ENCODE data around the gene GOT1. TPM values are rescaled to one million over a fixed set of nuclear protein-coding genes. Genes with fewer than 3 reads are reported as not detected.

Gene GOT1
- total and polyA plus RNA-seq, 10 of the 15 experiments (the other 5 are each of a cell fraction or from before 2014, with no cell fraction given) = 32.5 to 67.5 (median 50.3) TPM

GRCh38 chr10:99393683-99394082, 36.7 kb downstream of the GOT1 start:
- in situ Hi-C loops (cut with MboI) (loop anchor here (5.0 kb wide), 1 partner anchor 219 kb away; no protein-coding TSS in a partner anchor), intact Hi-C loops (cut with micrococcal nuclease; ENCODE audit: unreplicated experiment) (loop anchor here (2.0 to 5.0 kb wide), 3 partner anchors 37 to 167 kb away; partner anchors contain the start of gene GOT1)
- BruUV-seq (replicated peaks) = no TSS peak
- TF ChIP-seq CEBPB (IDR thresholded peaks at IDR 0.05; ENCODE audit: borderline replicate concordance in 1 of 2, low read depth in 2 of 2, low read length in 2 of 2) (no peak), RFX5 (IDR thresholded peaks at IDR 0.05; ENCODE audit: low read depth, low read length) (no peak), NFXL1 (IDR thresholded peaks at IDR 0.05; ENCODE audit: borderline replicate concordance) (no peak), CHD2 (IDR thresholded peaks at IDR 0.05; ENCODE audit: borderline replicate concordance, low read depth, low read length) (no peak), EP300 (IDR thresholded peaks at IDR 0.05; ENCODE audit: borderline replicate concordance in 1 of 2, control insufficient read depth in 1 of 2, low read depth in 2 of 2, low read length in 2 of 2) (no peak), SMARCA5 (IDR thresholded peaks at IDR 0.05) (no peak), NFYA (IDR thresholded peaks at IDR 0.05; ENCODE audit: borderline replicate concordance, low read depth, low read length) (no peak), HSF1 (IDR thresholded peaks at IDR 0.05; ENCODE audit: low read depth, low read length) (no peak), ZBTB40 (IDR thresholded peaks at IDR 0.05; ENCODE audit: borderline replicate concordance) (no peak), ZNF592 (IDR thresholded peaks at IDR 0.05) (no peak), ZNF207 (IDR thresholded peaks at IDR 0.05; ENCODE audit: borderline replicate concordance) (no peak)

More at GRCh38 chr10:99393683-99394082, 36.7 kb downstream of the GOT1 start:
- ATAC-seq = no peak
- Histone ChIP-seq H2AFZ (ENCODE audit: control insufficient read depth, low read depth, low read length) (no peak overlapping the region), H3K9ac (ENCODE audit: control insufficient read depth, insufficient read depth, low read length) (no peak overlapping the region), H3K4me3 (no peak overlapping the region), H3K79me2 (ENCODE audit: control insufficient read depth, insufficient read depth, low read length) (no peaks in the 10 kb centered on the region), H3K27ac (ENCODE audit: control insufficient read depth, insufficient read depth) (no peak overlapping the region), H3K4me2 (ENCODE audit: control insufficient read depth, insufficient read depth) (no peak overlapping the region), H4K20me1 (ENCODE audit: control insufficient read depth, insufficient read depth) (no peaks in the 10 kb centered on the region), H3K4me1 (ENCODE audit: control insufficient read depth, insufficient read depth, low read length) (no peaks in the 10 kb centered on the region), H3K27me3 (replicated peaks in 1 of 2; ENCODE audit: control insufficient read depth in 2 of 2, insufficient read depth in 2 of 2, low read length in 1 of 2) (no peaks in the 10 kb centered on the region), H3K36me3 (ENCODE audit: control insufficient read depth in 2 of 2, insufficient read depth in 2 of 2, low read length in 1 of 2) (peaks cover 3 to 4% of the 10 kb centered on the region in 2 experiments; a peak in 2 of 4 replicates), H3K9me3 (replicated peaks; ENCODE audit: control insufficient read depth, insufficient read depth, low read length) (no peaks in the 10 kb centered on the region)
- POLR2A ChIA-PET = no interaction called here
- 92% methylated on average over 5 of the region's 5 CpGs for WGBS (ENCODE audit: insufficient coverage, insufficient replicate concordance, low lambda C conversion rate, missing lambda C conversion rate)
- DNase-seq (ENCODE audit: low read depth, low spot score) = no peak
- CTCF ChIA-PET = interaction anchor here (0.7 to 4.2 kb wide), 7 partner anchors 16 to 219 kb away, joined by 3 to 32 read pairs (median 6); partner anchors contain the start of gene GOT1
- RAD21 ChIA-PET (ENCODE audit: unreplicated experiment) = interaction anchor here (1.6 to 2.8 kb wide), 3 partner anchors 42 to 222 kb away, joined by 4 to 9 read pairs (median 8); no protein-coding TSS in a partner anchor
- SMC1A ChIA-PET (ENCODE audit: uncharacterized antibody, unreplicated experiment) = interaction anchor here (2.1 to 3.0 kb wide), 4 partner anchors 37 to 222 kb away, joined by 5 to 14 read pairs (median 10); partner anchors contain the start of gene GOT1
- no peak for FAIRE-seq

Data from GM12878 (cell line).